ENCODE results near the gene FAM181A.

The FAM181A gene

GRCh38 chr14:93949511-93950075 lies 22.4 kb downstream of the FAM181A start:
- Histone ChIP-seq H3K4me3 (replicated peaks; ENCODE audit: insufficient read depth, low read length) (no peak overlapping the region), H3K27me3 (ENCODE audit: insufficient read depth, poor library complexity, severe bottlenecking) (no peaks in the 10 kb centered on the region), H3K27ac (replicated peaks) (no peak overlapping the region)
- DNase-seq (ENCODE audit: low read depth in 1 of 2, low spot score in 1 of 2) = no peak
- TF ChIP-seq SPI1 (IDR thresholded peaks at IDR 0.05; ENCODE audit: borderline replicate concordance, low read depth) = no peak
- TF ChIP-seq REST (IDR thresholded peaks at IDR 0.05; ENCODE audit: insufficient replicate concordance, low read depth) = no peak
- no peak for TF ChIP-seq POLR2AphosphoS5 (IDR thresholded peaks at IDR 0.05; ENCODE audit: low read depth)
- TF ChIP-seq GABPA (IDR thresholded peaks at IDR 0.05; ENCODE audit: low read depth) = no peak
- no peak for TF ChIP-seq CTCF (IDR thresholded peaks at IDR 0.05; ENCODE audit: insufficient read depth, low read length)

- Histone ChIP-seq H3K4me3 (replicated peaks; ENCODE audit: insufficient read depth, low read length) (no peak overlapping the region), H3K27me3 (ENCODE audit: insufficient read depth, poor library complexity, severe bottlenecking) (no peaks in the 10 kb centered on the region), H3K27ac (replicated peaks) (no peak overlapping the region)
- TF ChIP-seq CTCF (IDR thresholded peaks at IDR 0.05; ENCODE audit: insufficient read depth, low read length) (no peak), SPI1 (IDR thresholded peaks at IDR 0.05; ENCODE audit: borderline replicate concordance, low read depth) (no peak), REST (IDR thresholded peaks at IDR 0.05; ENCODE audit: insufficient replicate concordance, low read depth) (no peak), GABPA (IDR thresholded peaks at IDR 0.05; ENCODE audit: low read depth) (no peak), POLR2AphosphoS5 (IDR thresholded peaks at IDR 0.05; ENCODE audit: low read depth) (no peak)
- no peak for DNase-seq (ENCODE audit: low read depth in 1 of 2, low spot score in 1 of 2)
These were observed 23.9 kb downstream of the FAM181A start for GRCh38 chr14:93950948-93951634.

- DNase-seq (ENCODE audit: low read depth in 1 of 2, low spot score in 1 of 2) = no peak
- H3K27ac ChIP-seq (replicated peaks) = 0 out of 2 replicates have a peak overlapping the region, but pooled peaks have one; percentile 28
These were observed 24.7 kb downstream of the FAM181A start for GRCh38 chr14:93951635-93952540.

More at GRCh38 chr14:93951635-93952540, 24.7 kb downstream of the FAM181A start:
- TF ChIP-seq POLR2AphosphoS5 (IDR thresholded peaks at IDR 0.05; ENCODE audit: low read depth) (no peak), CTCF (IDR thresholded peaks at IDR 0.05; ENCODE audit: insufficient read depth, low read length) (no peak), REST (IDR thresholded peaks at IDR 0.05; ENCODE audit: insufficient replicate concordance, low read depth) (no peak), GABPA (IDR thresholded peaks at IDR 0.05; ENCODE audit: low read depth) (no peak), SPI1 (IDR thresholded peaks at IDR 0.05; ENCODE audit: borderline replicate concordance, low read depth) (no peak)
- H3K27me3 ChIP-seq (ENCODE audit: insufficient read depth, poor library complexity, severe bottlenecking) = no peaks in the 10 kb centered on the region
- H3K4me3 ChIP-seq (replicated peaks; ENCODE audit: insufficient read depth, low read length) = no peak overlapping the region
